ENCODE results near the gene CCDC92. TPM values are rescaled to one million over a fixed set of nuclear protein-coding genes. Genes with fewer than 3 reads are reported as not detected.

Gene CCDC92
- total RNA-seq: 10 to 100 TPM in 3 of 4 donors, 1 to 10 TPM in 1; 7.4 to 67.3 (median 32.8) TPM

DNA sequence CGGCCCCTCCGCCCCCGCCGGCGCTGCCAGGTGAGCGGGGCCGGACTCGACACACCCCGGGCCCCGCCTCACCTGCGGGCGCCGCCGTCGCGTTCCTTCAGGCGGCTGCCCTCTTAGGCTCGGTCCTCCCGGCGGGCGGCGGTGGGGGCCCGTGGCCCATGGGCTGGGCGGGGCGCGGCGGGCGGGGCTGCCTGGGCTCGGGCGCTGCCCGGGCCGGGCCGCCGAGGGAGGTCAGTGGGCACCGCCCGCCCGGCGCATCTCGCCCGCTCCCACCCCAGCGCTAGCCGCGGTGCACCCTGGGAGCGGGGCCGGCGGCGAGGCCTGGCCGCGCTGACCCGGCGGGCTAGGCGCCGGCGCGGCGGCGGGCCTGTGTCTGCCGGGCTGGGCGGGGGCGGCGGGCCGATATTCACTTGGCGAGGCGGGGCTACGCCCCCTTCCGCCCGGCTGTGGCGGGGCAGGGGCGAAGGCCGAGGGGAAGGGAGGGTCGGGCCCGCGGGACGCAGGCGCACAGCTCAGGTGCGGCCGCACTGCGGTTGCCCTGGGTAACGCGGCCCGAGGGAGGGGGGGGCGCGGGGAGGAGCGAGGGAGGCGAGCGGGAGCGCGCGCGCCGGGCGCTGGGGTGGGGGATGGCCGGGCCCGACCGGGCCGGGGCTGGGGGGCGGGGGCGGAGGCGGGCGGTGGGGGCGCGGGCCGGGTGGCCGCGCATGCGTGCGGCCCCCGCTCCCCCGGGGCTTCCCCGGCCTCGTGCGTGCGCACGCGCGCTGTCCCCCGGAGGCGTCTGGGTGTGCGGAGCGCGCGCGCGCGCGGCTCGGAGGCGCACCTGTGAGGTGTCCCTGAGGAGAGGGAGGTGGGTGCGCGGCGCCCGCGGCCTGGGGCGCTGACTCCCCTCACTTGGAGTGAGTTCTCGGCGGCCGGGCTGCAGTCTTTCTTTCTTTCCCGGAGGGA lies at the start of gene CCDC92, which contains the start of gene ZNF664:
Gene CCDC92 (minus strand): TSS at position 375 of the 945 bp plus-strand sequence. CDS start 28,526 bp downstream, outside the sequence.
Gene ZNF664 (plus strand): TSS at position 759 of the 945 bp plus-strand sequence. CDS start 38,930 bp downstream, outside the sequence.
- H3K4me1 ChIP-seq: peaks cover 0 to 10% of the 10 kb centered on the region in 2 donors
- H3K36me3 ChIP-seq: no peaks in the 10 kb centered on the region
- peak within 1 kb of the TSS; percentile 94 to 99 for H3K27ac ChIP-seq
- no peaks in the 10 kb centered on the region for H3K27me3 ChIP-seq
- peak; percentile 89 to 94 for DNase-seq
- TF ChIP-seq POLR2A (IDR thresholded peaks at IDR 0.05): peak; percentile 80 to 83
- TF ChIP-seq, protein P1, sequence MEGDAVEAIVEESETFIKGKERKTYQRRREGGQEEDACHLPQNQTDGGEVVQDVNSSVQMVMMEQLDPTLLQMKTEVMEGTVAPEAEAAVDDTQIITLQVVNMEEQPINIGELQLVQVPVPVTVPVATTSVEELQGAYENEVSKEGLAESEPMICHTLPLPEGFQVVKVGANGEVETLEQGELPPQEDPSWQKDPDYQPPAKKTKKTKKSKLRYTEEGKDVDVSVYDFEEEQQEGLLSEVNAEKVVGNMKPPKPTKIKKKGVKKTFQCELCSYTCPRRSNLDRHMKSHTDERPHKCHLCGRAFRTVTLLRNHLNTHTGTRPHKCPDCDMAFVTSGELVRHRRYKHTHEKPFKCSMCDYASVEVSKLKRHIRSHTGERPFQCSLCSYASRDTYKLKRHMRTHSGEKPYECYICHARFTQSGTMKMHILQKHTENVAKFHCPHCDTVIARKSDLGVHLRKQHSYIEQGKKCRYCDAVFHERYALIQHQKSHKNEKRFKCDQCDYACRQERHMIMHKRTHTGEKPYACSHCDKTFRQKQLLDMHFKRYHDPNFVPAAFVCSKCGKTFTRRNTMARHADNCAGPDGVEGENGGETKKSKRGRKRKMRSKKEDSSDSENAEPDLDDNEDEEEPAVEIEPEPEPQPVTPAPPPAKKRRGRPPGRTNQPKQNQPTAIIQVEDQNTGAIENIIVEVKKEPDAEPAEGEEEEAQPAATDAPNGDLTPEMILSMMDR (IDR thresholded peaks at IDR 0.05): peak in 2 of 4 experiments; percentile 25 to 56
- H3K4me3 ChIP-seq: peak within 1 kb of the TSS; percentile 75 to 97
- no peaks in the 10 kb centered on the region for H3K9me3 ChIP-seq
- intact Hi-C loops (cut with DNase I; ENCODE audit: low total_unique reads): no loop called here

DNA sequence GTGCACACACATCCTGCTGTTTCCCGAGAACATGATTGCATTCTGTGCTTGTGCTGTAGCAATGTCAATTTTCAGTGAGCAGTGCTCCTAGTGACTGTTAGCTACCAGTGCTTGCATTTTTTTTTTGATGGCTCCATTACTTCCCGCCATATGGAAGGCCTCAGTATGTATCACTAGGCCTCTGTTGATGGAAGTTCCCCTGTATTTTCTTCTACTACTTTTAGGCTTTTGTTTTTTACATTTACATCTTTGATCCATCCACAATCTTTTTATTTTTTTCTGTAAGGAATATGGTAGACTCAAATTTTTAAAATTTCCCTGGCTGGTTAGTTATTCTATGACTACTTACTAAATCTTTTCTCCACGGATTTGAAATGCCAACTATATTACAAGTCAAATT lies 49.5 kb upstream of the CCDC92 start:
- Histone ChIP-seq H3K27me3 (no peaks in the 10 kb centered on the region), H3K4me1 (peaks cover 0 to 15% of the 10 kb centered on the region in 2 donors), H3K36me3 (no peaks in the 10 kb centered on the region), H3K9me3 (no peaks in the 10 kb centered on the region), H3K27ac (no peak overlapping the region), H3K4me3 (no peak overlapping the region)
- TF ChIP-seq, protein P1 (IDR thresholded peaks at IDR 0.05): no peak
- DNase-seq: no peak
- intact Hi-C loops (cut with DNase I; ENCODE audit: low total_unique reads): no loop called here

DNA sequence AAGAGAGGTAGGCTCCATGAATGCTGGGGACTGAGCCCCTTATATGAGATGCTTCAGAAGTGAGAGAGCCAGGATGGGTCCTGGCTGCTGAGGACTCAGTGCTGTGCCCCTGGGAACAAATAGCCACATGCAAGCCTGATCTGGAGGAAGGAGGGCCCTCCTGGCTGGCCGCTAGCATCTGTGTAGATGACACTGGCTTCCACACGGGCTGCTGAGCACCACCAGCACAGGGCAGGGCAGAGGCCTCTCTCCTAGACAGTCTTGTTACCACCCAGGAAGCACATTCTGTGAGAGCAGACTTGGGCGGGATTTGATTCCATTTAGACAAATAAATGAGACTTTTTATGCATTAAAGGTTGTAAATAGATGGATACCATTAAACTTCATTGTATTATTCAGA lies 48.4 kb upstream of the CCDC92 start:
- H3K4me1 ChIP-seq: peaks cover 0 to 15% of the 10 kb centered on the region in 2 donors
- peak overlapping the region in 1 of 2 donors; percentile 41 for H3K27ac ChIP-seq
- no peaks in the 10 kb centered on the region for H3K36me3 ChIP-seq
- H3K9me3 ChIP-seq: no peaks in the 10 kb centered on the region
- TF ChIP-seq, protein P1 (IDR thresholded peaks at IDR 0.05): no peak
- TF ChIP-seq POLR2A (IDR thresholded peaks at IDR 0.05): no peak
- no peak overlapping the region for H3K4me3 ChIP-seq
- intact Hi-C loops (cut with DNase I; ENCODE audit: low total_unique reads): no loop called here
- no peaks in the 10 kb centered on the region for H3K27me3 ChIP-seq
- no peak for DNase-seq

- TF ChIP-seq, protein P1 (IDR thresholded peaks at IDR 0.05): no peak
- TF ChIP-seq POLR2A (IDR thresholded peaks at IDR 0.05): no peak
- intact Hi-C loops (cut with DNase I; ENCODE audit: low total_unique reads): no loop called here
- Histone ChIP-seq H3K4me1 (peaks cover 0 to 15% of the 10 kb centered on the region in 2 donors), H3K27me3 (no peaks in the 10 kb centered on the region), H3K27ac (peak overlapping the region; percentile 12 to 51), H3K4me3 (no peak overlapping the region), H3K9me3 (no peaks in the 10 kb centered on the region), H3K36me3 (no peaks in the 10 kb centered on the region)
- peak; percentile 41 to 57 for DNase-seq
Measured at GRCh38 chr12:124020514-124020949, 47.9 kb upstream of the CCDC92 start.

- H3K36me3 ChIP-seq: no peaks in the 10 kb centered on the region
- DNase-seq: no peak
- TF ChIP-seq POLR2A (IDR thresholded peaks at IDR 0.05): no peak
- TF ChIP-seq, protein P1 (IDR thresholded peaks at IDR 0.05): no peak
- peak overlapping the region; percentile 44 to 55 for H3K27ac ChIP-seq
- intact Hi-C loops (cut with DNase I; ENCODE audit: low total_unique reads): no loop called here
- peaks cover 0 to 15% of the 10 kb centered on the region in 2 donors for H3K4me1 ChIP-seq
- H3K9me3 ChIP-seq: no peaks in the 10 kb centered on the region
- no peaks in the 10 kb centered on the region for H3K27me3 ChIP-seq
- no peak overlapping the region for H3K4me3 ChIP-seq
Measured at GRCh38 chr12:124019115-124019514, 46.5 kb upstream of the CCDC92 start.

Data from uterus (tissue), 4 donors.